DMS79 treated with DMSO at 0.1 percent for 48 hours (cell line): ENCODE data around the gene PANK4.

Experiments used
- DNase-seq: peaks from one replicate; lab custom pipeline; 2025; lab: John Stamatoyannopoulos, UW

Gene PANK4

DNA sequence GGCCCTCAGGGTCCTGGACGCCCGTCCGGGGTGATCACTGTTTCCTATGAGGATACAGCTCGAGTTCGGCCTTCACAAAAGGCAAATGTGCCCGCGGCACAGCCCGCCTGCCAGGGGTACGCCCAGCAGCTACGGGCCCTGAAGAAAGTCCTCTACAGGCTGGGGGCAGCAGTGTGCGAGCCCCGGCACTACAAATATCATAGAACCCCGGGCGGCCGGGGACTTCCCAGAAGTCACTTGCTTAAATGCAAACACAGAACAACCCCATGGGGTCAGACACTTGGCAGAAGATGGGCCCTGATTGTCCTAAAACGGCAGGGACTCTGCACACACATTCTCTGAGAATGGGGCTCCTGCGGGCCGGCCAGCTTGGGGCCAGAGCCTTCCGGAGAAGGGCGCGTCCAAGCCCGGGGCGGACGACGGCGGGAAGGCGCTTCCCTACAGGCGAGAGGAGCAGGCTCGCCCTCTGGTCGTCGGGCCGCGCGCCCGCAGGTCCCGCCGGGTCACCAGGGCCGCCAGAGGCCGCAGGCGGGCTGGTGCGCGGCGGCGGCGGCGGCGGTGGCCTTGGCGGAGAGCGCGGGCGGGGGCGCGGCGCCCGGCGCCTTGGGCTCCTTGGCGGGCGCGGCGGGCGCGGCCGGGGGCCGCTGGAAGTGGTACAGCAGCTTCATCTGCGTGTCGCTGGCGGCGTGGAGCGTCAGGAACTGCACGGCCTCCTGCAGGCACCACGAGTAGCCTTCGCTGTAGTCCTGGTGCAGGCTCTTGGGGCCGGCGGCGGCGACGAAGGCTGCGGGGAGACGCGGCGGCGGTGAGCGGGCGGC is 2.8 kb upstream of the PANK4 start:
- DNase-seq, result peak; percentile 27

DNA sequence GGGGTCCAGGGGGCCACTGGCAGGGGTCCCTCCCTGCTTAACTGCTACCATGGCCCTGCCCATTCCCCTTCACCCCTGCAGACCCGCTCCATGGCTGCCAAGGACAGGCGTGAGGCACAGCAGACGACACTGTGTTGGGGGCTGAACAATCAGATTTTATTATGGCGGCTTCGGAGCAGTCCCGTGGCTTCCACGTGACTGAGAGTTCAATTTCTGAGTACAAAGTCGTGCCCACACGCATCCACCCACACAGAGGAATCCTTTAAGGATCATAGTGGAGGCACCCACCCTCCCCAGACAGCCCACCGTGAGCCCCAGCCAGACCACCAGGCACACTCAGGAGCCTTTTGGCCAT is 2.2 kb upstream of the PANK4 start:
- no peak for DNase-seq

DNA sequence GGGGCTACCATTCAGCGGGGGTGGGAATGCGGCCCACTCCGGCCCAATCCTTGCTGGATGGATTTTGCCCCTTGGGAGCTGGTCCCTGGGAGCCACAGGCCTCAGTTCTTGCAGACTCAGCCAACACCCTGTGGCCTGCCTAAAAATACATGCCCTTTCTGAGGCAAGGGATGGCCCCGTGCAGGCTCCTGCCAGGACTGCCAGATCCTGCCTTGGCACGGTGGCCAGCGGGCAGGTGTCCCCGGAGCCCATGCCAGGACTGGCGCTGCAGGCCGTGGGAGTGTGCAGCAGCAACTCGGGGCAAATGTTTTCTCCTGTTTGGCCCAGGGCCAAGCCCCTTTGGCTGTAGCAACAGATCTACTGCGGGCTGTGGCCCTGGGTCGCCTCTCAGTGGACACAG is 1.6 kb upstream of the PANK4 start:
- peak; percentile 17 for DNase-seq

DNA sequence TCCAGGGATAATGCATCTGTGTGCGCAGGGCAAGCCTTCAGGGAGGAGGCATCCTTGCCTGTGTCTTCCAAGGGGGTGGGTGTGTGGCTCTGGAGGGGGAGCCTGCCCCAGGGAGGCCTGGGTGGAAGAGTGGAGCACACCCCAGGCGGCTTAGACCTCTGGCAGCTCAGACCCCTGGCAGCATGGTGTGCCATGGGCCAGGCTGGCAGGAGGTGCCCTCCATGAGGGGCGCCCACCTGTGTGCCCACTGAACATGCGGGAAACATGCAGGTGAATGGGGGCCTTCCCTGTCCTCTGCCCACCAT is 1.1 kb upstream of the PANK4 start:
- DNase-seq, result no peak

DNA sequence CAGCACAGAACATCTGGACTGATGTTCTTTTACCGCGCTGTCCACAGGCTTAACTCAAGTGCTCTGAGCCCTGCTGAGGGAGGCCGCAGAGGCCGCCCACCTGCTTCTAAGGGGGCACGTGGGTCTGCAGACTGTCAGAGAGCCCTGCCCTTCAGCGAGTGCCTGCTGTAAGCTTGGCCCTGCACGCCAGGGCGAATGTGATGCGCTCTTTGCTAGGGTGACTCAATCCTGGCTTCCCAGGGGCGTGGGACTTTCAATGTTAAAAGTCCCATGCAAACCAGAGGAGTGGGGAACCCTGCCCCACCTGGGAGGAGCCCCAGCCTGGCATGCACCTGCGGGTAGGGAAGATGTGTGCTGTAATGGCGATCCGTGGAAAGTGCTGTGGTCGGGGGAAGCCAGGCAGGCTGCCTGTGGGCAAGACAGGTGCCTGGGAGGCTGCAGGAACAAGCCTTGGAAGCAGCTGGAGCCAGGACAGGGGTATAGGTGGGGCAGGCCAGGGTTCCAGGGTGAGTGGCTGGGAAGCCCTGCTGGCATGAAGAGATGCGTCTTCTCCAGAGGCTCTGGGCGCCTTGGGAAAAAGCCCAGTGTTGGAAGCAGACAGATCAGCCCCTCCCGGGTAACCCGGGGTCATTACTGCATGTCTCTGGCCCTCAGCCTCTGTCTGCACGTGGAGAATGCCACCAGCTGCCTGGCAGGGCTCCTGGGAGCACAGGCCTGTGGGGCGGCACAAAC is 594 bp upstream of the PANK4 start:
- DNase-seq, result peak; percentile 84

DNA sequence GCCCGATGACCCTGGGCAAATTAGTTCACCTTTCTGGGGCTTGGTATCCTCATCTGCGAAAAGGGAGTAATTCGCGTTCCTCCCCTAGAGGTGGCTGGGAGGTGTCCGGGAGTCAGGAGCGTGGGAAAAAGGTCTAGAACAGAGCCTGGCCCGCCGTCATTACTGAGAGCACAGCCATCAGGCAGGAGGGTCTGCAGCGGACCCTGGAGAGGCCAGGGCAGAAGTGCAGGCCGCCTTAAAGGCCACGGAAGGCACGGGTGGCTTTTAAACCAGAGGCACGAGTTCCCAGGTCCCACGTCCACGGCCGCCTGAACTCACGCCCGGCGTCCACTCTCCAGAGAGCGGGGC is 850 bp downstream of the PANK4 start:
- no peak for DNase-seq

DNA sequence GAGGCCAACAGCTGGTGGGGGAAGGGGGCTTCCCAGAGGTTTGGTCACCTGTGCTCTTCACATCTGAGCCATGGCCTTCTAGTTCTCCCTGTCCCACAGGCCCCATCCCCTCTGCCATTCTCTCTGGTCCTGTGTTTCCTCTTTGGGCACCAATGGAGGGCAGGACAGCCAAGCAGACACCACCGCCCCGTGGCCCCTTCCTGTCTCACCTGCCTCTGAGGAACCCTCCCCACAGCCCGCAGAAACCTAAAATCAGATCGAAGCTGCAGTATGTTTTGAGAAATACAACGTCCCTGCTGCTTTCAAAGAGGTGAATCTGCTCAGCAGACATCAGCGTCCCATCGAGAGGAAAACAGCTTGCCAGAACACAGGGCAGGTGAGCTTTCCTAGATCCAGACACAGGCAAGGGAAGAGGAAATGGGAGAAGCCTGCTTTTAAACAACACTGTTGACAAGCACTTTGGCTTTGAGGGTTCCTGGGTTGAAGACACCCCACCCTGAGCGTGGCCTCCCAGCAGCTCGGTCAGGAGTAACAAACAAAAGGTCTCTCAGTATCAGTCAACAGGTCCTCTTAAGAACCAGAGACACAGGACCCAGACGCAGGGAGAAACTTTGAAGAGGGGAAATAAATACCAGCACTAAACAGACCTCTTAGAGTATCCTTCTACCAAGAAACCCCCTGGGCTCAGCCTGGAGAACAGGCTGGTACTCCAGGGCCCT is 2.3 kb downstream of the PANK4 start:
- DNase-seq, result no peak

DNA sequence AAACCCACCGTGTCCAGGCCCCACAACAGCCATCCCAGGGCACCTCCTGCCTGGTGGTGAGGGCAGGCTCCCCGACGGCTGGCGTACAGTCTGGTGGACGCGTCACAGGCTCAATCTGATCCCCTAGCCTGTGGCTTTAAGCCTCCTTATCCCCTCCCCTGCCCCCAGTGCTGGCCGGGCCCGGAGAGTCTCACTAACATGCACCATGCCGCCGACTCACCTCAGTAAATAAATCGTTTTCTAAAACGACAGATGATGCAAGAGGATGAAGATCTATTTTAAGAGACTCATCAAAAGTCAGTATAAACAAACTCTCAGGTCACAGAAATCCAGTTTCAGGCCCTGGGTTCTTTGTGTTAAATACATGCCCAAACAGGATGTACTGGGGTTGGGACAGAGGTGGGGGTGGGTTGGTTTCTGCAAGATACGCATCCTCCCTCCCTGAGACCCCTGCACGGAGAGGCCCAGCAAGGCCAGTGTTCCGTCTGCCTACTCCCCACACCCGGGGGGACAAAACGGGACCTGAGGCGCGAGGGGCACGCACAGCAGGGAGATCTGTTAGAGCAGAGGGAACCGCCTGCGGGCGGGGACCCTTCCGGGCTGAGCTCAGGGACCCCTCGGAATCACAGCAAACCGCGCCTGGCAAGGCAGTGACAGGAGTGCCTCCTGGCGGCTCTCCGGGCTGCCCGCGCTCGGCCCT is 3.1 kb downstream of the PANK4 start:
- no peak for DNase-seq

DNA sequence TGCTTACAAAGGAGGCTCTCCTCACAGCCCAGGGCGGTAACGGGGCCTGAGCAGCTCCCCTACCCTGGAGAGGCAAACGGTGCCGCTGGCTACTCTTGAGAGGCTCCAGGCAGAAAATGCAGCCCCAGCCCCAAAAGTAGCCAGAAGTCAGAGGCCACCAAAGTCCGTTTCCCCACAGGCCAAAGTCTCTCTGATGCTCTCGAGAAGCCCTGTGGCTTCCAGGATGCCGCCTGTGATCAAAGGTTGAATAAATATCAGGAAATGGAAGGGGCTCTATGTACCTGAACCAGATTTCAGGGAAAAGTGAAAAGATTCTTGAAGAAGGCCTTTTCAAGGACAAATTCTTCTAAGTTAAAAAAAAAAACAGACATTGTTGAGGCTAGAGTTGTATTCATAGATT is 4.2 kb downstream of the PANK4 start:
- no peak for DNase-seq

DNA sequence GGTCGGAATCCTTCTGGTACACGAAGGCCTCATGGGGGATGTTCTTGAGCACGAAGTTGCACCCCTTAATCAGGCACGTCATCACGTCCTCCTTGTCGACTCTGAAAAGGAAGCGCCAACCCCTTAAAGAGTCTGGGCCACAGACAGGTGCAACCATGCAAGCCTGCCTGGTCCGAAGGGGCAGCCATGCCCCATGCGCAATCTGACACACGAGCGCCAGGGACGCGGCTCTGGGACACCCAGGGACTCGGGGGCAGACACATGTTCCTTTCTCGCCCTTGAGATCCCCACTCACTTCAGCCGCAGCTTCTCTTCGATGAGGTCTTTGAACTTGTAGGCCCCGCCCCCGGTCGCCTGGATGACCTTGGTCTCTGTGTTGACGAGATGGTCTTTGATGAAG is 5.6 kb downstream of the PANK4 start:
- no peak for DNase-seq

DNA sequence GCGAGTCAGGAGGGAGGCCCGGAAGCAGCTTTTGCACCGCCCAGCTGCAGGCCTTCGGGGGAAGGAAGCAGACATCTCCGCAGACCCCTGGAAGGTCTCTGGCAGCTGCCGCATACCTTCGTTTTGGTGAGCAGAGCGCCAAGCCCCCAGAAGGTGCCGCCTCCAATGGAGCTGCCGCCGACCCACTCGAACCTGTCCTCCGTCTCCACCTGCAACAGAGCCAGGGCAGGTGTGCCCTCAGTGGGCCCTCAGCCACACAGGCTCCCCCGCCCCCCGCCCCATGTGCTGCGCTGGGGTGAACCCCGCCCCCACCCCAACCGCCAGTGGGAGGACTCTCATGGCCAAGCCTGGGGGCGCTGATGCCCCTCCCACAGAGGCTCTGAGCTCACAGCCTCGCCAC is 6.2 kb downstream of the PANK4 start:
- no peak for DNase-seq

DNA sequence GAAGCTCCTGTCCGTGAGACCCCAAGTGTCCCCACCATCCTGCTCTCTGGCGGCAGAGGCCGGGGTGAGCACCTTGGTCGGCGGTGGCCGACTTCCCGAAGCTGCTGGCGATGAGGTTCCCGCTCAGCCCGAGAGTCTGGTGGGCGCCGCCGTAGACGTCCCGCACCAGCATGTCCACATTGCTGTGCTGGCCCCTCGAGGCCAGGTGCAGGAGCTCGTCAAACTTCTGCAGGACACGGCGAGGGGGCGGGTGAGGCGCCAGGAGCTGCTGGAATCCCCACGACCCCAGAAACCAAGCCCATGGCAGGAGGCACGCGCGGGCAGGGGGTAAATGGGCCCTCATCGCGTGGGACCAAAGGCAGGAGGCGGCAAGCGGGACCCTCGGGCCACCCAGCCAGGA is 6.7 kb downstream of the PANK4 start:
- DNase-seq, result no peak

DNA sequence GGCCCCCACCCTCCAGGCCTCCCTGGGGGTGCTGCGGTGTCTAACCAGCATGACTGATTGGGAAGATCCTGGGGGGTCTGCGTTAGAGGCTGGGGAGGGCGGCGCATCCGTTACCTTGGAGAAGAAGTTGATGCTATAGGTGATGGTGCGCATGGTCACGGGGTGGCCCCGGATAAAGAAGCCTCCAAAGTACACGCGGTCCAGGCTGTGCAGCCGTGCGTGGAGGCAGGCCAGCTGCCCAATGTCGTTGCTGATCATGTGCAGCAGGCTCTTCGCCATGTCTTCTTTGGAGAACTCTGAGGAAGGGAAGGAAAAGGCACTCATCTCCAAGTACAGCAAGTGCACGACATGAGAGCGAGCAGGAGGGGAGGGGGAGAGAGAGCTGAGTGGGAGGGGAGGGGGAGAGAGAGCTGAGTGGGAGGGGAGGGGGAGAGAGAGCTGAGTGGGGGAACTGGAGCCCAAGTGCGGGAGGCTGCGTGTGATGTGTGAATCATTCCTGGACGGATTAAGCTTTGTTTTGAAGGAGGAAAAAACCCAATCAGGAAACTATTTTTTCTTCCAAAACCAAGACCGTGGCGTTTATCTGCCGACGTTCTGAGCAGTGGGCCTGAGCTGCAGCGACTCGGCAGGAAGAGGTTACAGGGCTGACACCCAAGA is 7.2 kb downstream of the PANK4 start:
- DNase-seq, result no peak

DNA sequence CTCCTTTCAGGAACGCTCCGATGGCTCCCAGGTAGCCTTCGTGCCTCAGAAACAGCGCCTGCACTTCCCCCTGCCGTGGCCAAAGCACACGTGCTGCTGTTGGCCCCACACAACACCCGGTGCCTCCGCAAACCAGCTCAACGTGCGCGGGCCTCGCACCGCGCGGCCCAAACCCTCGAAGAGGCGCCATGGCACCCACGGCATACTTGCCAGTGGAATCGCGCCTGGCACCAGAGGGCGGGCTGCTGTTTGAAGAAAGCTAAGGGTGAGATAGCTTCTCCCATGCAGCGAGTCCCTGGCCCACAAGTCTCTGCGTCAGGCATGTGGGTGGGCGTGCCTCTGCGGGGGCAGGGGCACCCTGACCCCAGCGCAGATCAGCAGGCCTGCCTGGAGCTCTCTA is 7.9 kb downstream of the PANK4 start:
- no peak for DNase-seq

DNA sequence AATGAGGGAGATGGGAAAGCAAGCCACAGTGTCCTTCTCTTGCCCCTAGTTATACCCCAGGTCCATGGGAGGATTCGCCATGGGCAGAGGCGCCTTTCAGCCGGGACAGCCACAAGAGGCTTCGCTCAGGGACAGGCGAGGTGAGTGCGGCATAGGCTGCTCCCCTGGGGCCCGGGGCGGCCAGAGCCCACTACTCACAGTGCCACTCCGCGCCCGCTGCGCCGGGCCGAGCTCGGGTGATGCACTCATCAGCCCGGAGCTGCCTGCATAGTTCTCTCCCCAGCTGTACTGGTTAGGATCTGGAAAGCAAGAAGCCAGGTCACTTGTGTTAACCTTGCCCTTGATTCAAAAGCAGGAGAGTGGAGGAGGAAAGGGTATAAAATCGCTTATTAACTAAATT is 8.4 kb downstream of the PANK4 start:
- DNase-seq, result no peak

DNA sequence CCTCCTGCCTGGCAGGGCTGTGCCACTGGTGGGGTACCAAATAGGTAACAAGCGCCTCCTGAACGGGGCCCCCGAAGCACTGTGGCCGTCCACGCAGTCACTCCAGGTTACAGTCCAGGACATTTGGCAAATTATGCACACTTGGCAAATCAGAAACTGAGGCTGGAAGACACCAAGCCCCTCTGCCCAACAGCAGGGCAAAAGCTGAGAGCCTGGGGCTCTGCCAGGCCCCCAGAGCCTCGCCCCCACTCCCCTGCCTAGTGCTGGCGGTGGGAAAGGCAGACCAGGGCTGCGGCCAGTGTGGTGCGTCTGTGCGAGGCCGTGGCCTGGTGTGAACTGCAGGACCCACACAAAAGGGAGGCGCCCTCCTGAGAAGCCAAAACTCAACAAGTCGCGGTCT is 9.4 kb downstream of the PANK4 start:
- DNase-seq, result no peak

DNA sequence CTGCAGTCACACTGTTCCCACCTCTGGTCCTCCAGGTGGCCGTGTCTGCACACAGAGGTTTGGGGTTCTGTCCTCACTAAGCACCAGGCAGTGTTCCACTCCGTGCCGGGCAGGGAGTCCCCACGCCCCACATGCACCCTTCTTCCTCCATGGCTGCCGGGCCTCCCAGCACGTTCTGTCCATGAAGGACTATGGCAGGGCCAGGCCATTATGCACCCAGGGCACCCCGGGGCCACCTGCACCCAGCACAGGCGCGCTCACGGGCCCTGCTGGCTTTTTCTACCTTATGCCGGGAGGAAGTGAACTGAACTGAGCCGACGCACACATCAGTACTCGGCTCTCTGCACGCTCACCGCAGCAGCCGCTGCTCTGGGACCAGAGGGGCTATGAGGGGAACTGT is 10.3 kb downstream of the PANK4 start:
- DNase-seq, result no peak

DNA sequence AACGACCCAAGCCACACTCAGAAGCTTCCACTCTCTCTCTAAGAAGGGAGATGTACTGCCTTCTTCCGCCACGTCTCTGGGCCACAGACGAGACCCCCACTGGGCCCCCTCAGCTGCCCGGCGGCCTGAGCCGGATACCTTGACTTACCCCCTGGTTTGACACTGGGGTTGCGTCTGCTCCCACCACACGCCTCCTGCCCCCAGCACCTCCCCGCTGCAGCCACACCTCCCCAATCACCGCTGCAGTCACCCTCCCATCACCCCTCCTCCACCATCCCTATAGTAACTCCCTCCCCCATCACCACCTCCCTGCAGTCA is 10.7 kb downstream of the PANK4 start:
- no peak for DNase-seq

DNA sequence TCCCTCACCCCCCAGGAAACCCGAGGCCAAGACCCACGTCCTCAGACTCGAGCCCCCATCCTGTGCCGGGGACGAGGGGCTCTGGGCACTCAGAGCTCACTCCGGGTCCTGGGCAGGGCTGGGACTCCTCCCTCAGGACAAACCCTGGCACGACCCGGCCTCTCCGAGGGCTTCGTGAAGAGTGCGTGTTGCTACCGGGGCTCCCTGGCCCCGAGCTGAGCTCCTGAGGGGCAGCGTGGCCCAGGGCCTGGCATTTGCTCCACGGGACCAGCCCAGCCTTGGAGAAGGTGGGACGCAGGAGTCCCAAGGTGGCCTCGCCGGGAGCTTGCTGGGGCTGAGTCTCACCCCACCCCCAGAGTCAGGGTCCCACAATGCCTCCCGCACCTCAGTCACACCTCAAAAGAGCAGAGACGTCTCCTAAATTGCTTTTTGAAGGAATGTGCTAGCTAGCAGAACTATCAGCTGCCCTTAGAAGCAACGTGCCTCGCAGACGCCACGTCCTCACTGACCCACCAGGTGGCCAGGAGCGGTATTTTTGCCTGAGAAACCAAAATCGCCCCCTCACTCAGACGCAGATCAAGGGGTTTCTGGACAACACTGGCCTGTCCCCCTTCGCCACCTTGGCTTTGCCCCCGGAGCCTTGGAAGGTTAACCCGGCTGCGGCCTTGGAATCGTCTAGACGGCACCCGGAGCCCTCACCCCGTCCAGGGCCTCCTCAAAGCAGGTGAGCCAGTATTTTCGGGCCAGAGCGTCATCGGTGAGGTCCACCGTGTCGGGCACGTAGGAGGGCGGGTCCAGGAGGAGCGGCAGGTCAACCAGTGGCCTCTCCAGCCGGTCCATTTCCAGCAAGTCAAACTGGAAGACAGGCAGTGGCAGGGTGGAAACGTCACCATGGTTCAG is 11.3 kb downstream of the PANK4 start:
- DNase-seq, result no peak

DNA sequence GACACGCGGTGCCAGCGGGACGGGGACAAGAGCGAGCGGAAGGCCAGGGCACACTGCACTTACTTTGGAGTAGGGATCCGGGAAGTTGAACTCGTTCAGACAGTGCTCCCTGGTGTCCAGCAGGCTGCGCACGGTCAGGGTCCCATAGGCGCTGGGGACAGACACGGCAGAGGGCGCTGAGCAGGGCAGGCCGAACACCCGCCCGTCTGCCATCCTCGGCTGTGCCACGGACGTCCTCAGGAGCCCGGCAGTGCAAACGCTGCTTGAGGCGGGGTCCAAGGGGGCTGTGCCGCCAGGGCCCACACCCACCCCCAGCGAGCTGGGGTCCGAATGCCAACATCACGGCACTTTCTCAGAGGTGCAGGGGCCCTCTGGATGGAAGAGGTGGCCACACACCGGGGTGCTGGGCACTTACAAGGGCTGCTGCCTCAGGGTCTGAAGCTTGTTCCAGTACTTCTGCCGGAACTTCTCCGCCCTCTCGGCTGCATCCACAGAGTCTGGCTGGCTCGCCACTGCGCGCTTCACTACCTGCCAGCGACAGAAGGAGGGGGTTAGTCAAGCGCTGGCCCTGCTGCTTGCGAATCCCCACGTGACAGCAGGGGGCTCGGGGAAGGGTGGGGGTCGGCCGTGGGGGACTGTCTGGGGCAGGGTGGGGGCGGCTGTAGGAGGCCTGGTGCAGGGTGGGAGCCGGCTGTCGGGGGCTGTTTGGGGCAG is 12.3 kb downstream of the PANK4 start:
- no peak for DNase-seq
